Measurements from ENCODE around the gene IRF4.

The IRF4 gene

GRCh38 chr6:385614-386013 is 5.9 kb upstream of the IRF4 start:
- DNase-seq (ENCODE audit: insufficient read length, low spot score) (no peak), FAIRE-seq (no peak)
- TF ChIP-seq CTCF (IDR thresholded peaks at IDR 0.05; ENCODE audit: insufficient read depth, missing control alignments), result no peak

- no peak for TF ChIP-seq CTCF (IDR thresholded peaks at IDR 0.05; ENCODE audit: insufficient read depth, missing control alignments)
- FAIRE-seq (no peak), DNase-seq (ENCODE audit: insufficient read length, low spot score) (no peak)
Observed at GRCh38 chr6:386688-387266, 4.8 kb upstream of the IRF4 start.

GRCh38 chr6:387293-387741 is 4.2 kb upstream of the IRF4 start:
- no peak for FAIRE-seq

GRCh38 chr6:388202-388903 is 3.2 kb upstream of the IRF4 start:
- FAIRE-seq (no peak), DNase-seq (ENCODE audit: insufficient read length, low spot score) (no peak)
- TF ChIP-seq CTCF (IDR thresholded peaks at IDR 0.05; ENCODE audit: insufficient read depth, missing control alignments), result no peak

More at GRCh38 chr6:387293-387741, 4.2 kb upstream of the IRF4 start:
- no peak for TF ChIP-seq CTCF (IDR thresholded peaks at IDR 0.05; ENCODE audit: insufficient read depth, missing control alignments)
- no peak for DNase-seq (ENCODE audit: insufficient read length, low spot score)

GRCh38 chr6:389143-389542 is 2.4 kb upstream of the IRF4 start:
- DNase-seq (ENCODE audit: insufficient read length, low spot score) (no peak), FAIRE-seq (no peak)
- TF ChIP-seq CTCF (IDR thresholded peaks at IDR 0.05; ENCODE audit: insufficient read depth, missing control alignments), result no peak

GRCh38 chr6:389622-390021 is 1.9 kb upstream of the IRF4 start:
- DNase-seq (ENCODE audit: insufficient read length, low spot score) (no peak), FAIRE-seq (no peak)
- no peak for TF ChIP-seq CTCF (IDR thresholded peaks at IDR 0.05; ENCODE audit: insufficient read depth, missing control alignments)

- no peak for DNase-seq (ENCODE audit: insufficient read length, low spot score)
- no peak for FAIRE-seq
- TF ChIP-seq CTCF (IDR thresholded peaks at IDR 0.05; ENCODE audit: insufficient read depth, missing control alignments), result no peak
Observed at GRCh38 chr6:390914-391558, 516 bp upstream of the IRF4 start.

Data from D721Med (cell line).